Left cardiac atrium (tissue), 4 donors: ENCODE data around the gene C3orf20. TPM values are rescaled to one million over a fixed set of nuclear protein-coding genes. Genes with fewer than 3 reads are reported as not detected.

Experiments used
- ATAC-seq, 2 donors: fragments of 200-7000 bp; cut with Tn5 transposase; one replicate each; pipeline ENCODE4 v1.9.1; 2020; ENCODE audit warnings: mild to moderate bottlenecking in 2 of 2, moderate library complexity in 2 of 2
- DNase-seq: peaks from one replicate; pipeline ENCODE4 v3.0.0-alpha.2; 2020
- intact Hi-C, 2 donors: fragments of 100-400 bp; cut with DNase I; formaldehyde crosslinking; loops; one replicate each; pipeline versions ENCODE4 v1.14.1 to v1.15.1; 2022 to 2023
- total RNA-seq, 2 donors: library from RNA; stranded (reverse); fragmentation: NEBNext Ultra II Directional; extraction: Animal tissue kit (Norgen Biotek cat#: 25700); gene quantifications; one replicate each; pipeline ENCODE4 v1.2.1, GENCODE V29; 2021
- donor health status: DM: no; HTN: yes; CAD: no.
- donor health status: DM: no; HTN: yes; CAD: no; lungs with severe emphysema.
- donor health status: DM: yes; HTN: yes; CAD: no.
- donor health status: Dilated cardiomyopathy.

The C3orf20 gene
- total RNA-seq, 2 donors from 2014 or later = 0.10 TPM; not detected in 1

DNA sequence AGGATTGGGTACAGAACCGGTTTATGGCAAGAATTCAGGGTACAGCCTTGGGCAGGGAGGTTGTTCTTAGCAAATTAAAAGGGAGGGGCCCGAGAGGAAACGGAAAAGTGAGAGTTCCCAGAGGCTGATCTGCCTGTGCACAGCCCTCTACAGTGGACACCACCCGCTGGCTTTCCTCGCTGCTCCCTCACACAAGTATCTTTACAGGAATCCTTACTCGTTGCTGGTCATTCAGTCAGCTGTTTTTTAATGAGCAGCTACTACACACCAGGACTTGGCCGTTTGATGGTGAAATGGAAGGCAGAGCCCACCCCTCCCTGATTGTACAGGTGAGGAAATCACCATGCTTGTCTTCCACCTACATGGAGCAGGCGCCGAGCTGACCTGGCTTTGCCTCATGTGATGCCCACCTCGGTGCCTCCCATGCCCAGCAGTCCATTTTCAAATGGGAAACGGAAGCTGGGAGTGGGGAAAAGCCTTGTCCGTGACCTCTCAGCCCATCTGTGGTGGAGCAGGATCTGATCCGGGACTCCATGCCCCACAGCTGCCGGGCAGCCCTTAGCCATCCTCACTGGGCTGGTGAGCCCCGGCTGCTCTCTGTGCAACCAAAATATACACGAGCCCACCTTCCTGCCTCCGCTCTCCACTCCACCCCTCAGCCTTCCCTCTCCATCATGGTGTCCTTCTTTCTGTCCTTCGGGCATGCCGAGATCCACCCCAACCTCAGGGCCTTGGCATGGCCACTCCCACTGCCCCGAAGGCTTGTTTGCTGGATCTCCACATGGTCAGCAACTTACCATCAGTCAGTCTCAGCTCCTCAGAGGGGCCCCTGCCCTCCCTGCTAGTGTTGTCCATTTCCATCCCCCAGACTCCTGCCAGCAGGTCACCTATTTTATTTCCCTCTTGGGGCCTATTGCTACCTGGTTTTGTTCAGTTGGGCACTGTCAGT lies 110.5 kb downstream of the C3orf20 start:
- ATAC-seq = no peak
- intact Hi-C loops = no loop called here
- no peak for DNase-seq

DNA sequence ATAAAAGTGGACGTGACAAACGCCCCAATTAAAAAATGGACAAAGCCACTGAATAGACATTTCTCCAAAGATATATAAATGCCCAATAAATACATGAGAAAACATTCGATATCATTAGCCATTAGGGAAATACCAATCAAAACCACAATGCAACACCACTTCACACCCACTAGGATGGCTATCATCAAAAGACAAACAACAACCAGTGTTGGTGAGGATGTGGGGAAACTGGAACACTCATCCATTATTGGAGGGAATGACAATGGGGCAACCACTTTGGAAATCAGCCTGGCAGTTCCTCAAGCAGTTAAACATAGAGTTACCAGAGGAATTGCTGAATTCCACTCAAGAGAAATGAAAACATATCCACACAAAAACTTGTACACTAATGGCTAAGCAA lies 111.4 kb downstream of the C3orf20 start:
- DNase-seq (no peak), ATAC-seq (no peak)
- intact Hi-C loops = no loop called here

DNA sequence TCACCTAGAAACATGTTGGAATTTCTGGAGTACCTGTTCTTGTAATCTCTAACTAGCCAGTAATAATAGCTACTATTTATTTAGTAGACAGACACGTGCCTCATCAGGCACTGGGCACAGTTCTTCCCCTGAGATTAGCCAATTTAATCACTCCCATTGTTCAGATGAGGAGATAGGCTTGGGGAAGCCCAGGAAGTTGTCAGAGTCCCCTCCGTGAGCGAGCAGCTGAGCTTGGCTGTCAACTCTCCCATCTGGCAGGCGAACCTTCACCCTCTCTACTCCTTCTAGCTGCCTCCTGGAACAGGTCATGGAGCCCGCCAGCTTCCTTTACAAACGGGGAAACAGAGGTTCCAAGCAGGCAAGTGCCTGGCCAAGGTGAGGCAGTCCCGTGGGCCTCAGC lies 112.7 kb downstream of the C3orf20 start:
- ATAC-seq (no peak), DNase-seq (no peak)
- intact Hi-C loops = no loop called here

DNA sequence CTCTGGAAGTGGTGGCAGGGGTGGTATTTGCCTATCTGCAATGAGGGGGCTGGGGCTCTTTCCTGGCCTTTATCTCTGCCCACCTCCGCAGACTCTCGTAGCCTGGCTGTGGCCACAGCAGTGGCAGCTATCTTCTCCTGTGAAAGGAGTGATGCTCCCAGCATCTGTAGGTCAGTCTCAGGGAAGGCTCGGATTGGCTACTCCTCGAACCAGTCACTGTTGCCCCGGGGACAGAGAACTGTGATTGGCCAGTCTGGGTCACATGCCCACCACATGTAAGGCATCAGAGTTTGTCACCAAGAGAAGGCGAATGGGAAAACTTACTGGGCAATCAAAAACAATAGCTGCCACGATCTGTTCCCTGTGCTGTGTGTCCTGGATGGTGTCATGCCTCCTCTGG lies 113.7 kb downstream of the C3orf20 start:
- no peak for ATAC-seq
- intact Hi-C loops = no loop called here
- no peak for DNase-seq

DNA sequence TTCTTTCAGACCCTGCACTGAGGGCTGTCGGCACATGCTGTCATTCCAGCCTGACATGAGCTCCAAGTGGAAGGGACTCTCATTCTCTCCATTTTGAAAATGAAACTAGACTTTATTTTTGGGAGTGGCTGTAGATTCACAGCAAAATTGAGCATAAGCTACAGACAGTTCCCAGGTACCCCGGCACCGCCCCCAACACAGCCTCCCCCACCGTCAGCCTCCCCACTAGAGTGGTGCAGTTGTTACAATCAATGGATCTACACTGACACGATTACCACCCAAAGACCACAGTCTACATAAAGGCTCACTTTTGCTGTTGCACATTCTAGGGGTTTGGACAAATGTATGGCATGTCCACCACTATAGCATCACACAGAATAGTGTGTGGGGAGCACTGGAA lies 114.3 kb downstream of the C3orf20 start:
- no peak for DNase-seq
- no peak for ATAC-seq
- intact Hi-C loops = no loop called here

DNA sequence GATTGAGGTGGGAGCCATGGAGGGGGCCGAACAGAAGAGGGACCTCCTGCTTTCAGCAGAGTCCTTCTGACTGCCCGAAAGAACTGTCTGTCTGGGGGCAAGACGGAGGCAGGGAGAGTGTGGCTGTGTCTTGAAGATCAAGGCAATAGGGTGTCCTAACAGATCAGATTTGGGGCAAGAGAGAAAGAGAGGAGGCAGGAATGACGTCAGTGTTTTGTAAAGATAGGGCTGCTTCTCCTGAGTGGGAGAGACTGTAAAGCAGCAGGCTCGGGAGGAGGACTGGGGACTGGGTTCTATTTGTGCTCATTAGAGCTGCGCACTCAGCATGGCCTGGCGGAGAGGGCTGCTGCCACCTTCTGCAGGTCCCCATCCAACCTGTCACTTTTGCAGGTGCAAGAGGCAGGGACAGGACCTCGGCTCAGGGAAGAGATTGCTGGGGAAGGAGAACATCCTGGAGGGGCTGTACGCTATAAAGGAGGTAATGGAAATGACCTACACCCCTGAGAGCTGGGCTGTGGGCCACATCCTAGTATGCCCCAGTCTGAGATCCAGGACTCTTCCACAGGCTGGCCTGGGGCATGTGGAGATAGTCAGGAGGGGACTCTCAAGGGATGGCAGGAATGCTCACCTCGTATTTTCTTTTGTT lies 114.8 kb downstream of the C3orf20 start:
- intact Hi-C loops = loop anchor here (2.0 to 5.0 kb wide), 2 partner anchors 128 to 131 kb away; no protein-coding TSS in a partner anchor
- DNase-seq (no peak), ATAC-seq (no peak)

DNA sequence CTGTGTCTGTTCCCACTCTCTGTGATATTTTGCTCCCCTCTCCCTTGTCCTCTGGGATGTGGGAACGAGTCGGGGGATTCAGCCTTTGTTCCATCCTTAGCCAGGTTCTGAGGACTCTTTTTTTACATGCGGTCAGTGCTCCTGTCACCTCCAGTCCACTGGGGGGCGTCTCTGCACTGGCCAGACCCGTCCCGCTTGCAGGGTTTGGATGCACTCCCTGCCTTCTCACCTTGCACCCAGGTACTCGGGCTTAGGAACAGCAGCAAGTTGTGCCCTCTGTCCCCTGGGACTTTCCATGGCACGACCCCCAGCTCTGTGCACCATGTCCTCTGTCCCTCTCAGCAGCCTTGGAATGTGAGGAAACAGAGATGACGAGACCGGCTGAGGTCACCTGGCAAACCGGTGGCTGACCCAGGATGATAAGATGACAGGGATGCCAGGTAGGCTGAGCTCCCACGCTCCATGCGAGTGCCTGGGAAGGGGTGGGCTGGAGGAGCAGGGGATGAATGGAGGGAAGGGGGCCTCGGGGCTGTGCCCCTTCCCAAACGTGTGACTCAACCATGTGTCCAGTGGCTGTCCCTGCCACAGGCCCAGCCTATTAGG lies 116.5 kb downstream of the C3orf20 start:
- intact Hi-C loops = loop anchor here (2.0 to 5.0 kb wide), 2 partner anchors 126 to 129 kb away; no protein-coding TSS in a partner anchor
- DNase-seq (peak; percentile 81), ATAC-seq (peak; percentile 45 to 53)

DNA sequence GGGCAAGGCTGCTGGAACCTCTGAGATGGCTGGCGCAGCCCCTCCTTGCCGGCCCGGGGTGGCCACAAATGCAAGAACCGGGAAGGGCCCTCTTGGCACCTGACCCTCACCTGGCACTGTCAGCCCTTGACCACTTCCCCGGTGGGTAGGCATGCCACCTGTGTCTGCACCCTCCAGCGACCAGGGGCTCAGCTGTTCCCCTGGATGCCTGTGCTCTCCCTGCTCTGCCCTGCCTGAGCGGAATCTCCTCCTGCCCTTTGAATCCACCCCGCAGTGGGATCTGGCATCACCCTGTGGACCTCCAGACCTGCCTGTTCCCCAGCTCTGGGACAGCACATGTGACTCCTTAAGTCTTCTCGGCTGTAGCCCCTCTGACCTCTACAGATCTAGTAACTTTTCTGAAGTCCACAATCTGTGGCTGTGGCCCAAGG lies 117.8 kb downstream of the C3orf20 start:
- DNase-seq (no peak), ATAC-seq (no peak)
- intact Hi-C loops = loop anchor here in 1 of 2 donors (5.0 kb wide), 1 partner anchor 125 kb away; no protein-coding TSS in a partner anchor

DNA sequence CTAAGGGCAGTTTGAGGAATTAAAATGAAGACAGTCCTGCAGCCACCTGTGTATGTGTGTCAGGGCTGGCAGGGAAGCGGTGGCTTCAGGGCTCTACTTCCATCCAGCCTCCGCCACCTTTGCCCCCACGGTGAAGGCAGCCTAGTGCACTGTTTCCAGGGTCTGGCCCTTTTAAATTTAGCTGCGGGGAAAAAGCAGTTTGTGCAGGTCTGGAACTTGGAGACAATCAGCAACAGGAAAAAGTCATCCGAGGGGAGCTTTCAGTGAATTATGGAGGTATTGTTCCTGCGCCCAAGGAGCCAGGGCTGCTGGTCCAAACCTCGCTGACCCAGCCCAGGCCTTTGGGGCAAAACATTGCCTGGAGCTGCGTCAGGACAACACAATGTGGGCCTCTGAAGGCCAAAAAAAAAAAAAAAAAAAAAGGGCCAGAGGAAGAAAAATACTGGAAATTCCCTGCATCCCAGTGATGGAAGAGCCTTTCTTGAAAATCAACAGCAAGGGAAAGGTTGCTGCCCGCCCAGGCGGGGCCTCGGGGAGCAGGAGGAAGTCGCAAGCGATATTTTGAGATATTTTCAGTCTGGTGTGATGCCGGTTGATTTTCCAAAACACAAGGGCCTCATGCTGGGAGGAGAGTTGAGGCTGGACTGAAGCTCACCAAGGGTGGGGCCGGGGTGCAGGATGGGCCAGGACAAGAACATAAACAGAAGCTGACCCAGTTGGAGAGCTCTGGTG lies 118.4 kb downstream of the C3orf20 start:
- DNase-seq (peak; percentile 71), ATAC-seq (peak; percentile 45 to 77)
- intact Hi-C loops = loop anchor here in 1 of 2 donors (5.0 kb wide), 1 partner anchor 124 kb away; no protein-coding TSS in a partner anchor

DNA sequence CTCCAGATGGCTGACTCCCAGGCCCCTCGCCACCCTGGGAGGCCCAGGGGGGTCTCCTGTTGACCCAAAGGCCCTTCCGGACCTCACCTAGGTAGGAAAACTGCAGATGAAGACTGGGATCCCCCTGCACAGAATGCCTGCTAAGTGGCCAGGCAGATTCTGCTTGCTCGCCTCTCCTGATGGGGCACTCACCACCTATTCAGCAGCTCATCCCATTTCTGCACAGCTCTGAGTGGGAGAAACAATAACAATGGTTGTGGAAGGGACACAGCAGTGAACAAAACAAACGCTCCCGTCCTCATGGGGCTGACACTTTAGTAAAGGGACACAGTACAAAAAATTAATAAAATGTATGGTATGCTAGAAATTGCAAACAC lies 118.9 kb downstream of the C3orf20 start:
- ATAC-seq (no peak), DNase-seq (no peak)
- intact Hi-C loops = loop anchor here in 1 of 2 donors (5.0 kb wide), 1 partner anchor 123 kb away; no protein-coding TSS in a partner anchor

DNA sequence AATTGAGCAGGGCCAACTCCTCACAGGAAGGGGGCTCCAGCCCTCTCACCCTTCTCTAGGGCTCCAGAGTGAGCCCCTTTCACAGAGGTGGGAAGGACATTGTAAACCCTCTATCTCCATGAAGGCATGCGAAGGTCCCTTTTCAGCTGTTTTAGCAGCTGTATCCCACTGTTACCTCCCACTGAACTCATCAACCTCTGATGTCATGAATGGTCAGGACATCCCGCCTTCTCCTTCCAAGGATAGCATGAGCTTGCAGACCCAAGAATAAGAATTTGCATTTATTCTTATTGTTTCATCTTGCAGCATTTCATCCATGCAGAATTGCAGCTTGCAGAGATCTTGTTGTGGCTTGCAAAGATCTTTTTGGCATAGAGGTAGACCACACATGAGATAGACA lies 119.5 kb downstream of the C3orf20 start:
- intact Hi-C loops = loop anchor here in 1 of 2 donors (5.0 kb wide), 1 partner anchor 123 kb away; no protein-coding TSS in a partner anchor
- ATAC-seq = no peak
- DNase-seq = no peak

DNA sequence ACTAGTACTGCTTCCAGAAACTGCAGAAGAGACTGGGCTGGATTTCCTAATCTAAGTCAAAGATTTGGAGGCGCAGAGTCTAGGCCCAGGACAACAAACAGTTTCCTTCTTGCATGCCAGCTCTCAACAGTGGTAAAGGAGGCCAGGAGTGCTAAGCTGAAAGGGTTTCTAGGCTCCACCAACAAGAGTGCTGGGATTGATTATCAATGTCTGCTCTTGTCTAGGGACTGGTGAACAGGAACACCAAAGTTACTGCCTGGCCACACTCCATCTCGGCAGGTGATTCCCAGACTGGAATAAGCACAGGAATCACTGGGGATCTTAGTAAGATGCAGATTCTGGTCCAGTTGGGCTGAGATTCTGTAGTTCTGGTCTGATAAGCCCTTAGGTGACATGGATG lies 121.1 kb downstream of the C3orf20 start:
- no peak for DNase-seq
- intact Hi-C loops = no loop called here

DNA sequence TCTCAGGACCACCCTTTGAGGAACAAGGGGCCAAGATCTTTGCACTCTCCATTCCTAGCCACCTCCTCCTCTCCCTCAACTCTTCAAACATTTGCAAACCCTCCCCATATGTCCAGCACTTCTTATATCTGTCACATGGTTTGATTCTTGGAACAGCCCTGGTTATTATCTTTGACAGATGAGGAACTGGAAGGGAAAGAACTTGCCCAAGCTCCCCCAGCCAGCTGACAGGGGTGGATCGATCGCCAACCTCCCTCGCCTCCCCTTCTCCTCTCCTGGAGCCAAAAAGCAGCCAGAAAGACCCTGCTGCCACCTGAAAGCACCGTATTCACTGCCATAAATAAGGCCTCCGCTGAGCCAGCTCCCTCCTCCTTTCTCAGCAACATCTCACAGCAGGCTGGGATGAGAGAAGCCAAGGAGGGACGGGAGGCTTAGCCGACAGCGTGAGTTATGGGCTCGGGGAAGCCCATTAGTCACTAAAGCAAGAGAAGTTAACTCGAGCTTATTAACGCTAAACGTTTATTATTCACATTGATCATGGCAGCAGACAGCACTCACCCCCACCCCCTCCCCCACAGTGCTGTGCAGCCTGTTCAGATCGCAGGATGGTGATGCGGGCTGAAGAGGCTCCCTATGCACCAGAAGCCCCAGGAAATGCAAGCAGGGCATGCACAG lies 121.6 kb downstream of the C3orf20 start:
- intact Hi-C loops = no loop called here
- no peak for DNase-seq

More for the DNA sequence above, 121.1 kb downstream of the C3orf20 start:
- ATAC-seq = peak in 1 of 2 donors; percentile 17

DNA sequence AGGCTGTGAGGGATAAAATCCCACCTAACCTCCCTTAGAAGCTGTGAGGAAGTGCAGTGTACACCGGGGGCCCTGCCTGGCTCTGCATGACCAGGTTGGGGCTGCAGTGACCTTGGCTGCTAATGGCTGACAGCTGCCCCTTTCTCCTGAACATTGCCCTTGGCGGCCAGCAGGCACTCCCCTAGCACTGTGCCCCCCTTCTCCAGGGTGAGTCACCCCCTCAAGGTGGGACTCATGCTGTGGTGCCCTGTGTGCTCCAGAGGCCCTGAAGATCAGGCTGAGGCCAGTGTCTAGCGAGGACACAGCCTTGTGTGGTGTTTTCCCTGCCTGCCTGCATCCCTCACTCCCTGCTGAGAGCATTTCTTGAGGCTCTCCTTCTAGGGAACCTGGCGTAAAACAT lies 122.8 kb downstream of the C3orf20 start:
- ATAC-seq (no peak), DNase-seq (no peak)
- intact Hi-C loops = no loop called here

More for the DNA sequence above, 121.6 kb downstream of the C3orf20 start:
- no peak for ATAC-seq

DNA sequence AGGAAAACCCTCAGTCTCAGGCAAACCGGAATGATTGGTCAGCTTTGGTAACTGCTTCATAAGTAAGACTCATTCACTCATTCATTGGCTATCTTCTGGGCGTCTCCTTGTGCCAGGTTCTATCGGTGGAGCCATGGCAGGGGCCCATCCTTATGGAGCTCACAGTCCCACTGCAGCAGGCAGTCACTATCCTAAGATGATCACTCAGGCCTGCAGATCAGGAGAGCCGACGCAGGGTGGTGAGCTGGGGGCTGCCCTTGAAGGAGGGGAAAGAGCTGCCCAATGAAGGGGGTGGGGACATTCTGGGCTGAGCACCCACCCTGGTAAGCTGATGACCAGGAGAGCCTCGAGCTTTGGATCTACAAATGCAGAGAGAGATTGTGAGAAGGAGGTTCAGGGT lies 123.3 kb downstream of the C3orf20 start:
- ATAC-seq (no peak), DNase-seq (no peak)
- intact Hi-C loops = no loop called here

DNA sequence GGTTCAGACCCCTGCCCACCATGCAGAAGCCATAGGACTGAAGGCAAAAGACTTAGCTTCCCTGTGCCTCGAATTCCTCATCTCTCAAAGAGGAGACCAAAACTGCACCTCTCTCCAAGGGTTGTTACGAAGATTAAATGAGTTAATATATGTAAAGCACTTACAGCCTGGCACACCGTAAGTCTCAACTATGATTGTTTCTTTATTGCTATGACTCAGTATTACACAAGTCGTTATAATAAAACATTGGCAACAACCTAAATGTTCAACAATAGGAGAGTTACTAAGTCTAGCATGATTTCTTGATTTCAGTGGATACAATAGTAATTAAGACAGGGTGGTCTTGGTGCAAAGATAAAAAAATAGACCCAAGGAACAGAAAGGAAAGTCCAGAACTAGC lies 124.2 kb downstream of the C3orf20 start:
- ATAC-seq (no peak), DNase-seq (no peak)
- intact Hi-C loops = no loop called here

DNA sequence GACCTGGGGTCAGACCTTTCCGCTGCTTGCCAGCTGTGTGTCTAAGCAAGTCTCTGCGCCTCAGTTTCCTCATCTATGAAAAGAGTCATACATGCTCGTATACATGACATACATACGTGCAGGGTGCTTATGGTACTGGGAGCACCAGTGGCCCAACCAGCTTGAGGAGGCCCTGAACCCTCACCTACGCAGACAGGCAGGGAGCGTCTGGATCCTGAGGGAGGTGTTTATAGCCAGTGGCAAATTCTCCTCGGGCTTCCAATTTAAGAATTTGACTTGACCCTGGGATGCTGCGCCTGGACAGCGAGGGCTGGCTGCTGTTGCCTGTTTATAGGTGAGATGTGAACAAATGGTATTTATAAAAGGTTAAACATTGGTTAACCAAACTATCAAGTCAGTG lies 126.1 kb downstream of the C3orf20 start:
- ATAC-seq = no peak
- no peak for DNase-seq
- intact Hi-C loops = loop anchor here in 1 of 2 donors (5.0 kb wide), 1 partner anchor 61 kb away; no protein-coding TSS in a partner anchor

DNA sequence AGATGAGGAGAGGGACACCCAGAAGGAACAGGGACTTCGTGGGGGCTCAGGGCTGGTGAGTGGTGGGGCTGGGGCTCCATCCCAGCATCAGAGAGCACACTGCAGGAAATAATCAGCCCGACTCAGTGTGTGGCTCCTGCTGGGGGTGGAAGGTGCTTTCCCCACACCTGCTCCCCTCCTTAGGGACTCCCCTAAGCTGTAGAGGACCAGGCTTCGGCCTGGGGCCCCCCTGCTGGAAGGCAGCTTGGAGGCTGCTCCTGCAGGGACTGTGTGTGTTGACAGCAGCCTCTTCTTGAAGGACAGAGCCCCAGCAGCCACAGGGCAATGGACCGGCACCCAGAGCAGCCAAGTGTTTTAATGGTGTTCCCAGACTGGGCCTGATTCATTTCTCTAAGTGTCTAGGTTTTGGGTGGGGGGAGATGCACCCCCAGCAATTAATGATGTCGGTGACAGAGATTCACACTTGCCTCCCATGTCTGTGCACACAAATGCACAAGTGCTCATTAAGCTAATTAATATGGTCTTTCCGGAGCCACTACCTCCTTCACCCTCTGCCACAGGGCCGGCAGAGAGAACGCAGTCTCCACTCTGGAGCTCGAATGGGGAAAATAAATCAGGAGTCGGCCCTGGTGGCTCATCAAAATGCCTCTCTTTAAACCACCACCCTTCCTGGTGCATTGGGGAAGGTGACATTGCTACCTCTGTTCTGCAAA lies 126.9 kb downstream of the C3orf20 start:
- ATAC-seq (no peak), DNase-seq (no peak)
- intact Hi-C loops = loop anchor here in 1 of 2 donors (5.0 kb wide), 1 partner anchor 60 kb away; no protein-coding TSS in a partner anchor
